ENCODE measurements around the gene ROCK2. TPM values are rescaled to one million over a fixed set of nuclear protein-coding genes. Genes with fewer than 3 reads are reported as not detected.

ROCK2 gene
- polyA plus RNA-seq, 12 donors, result 45.4 to 440 (median 50.0) TPM

- DNase-seq, result no peak
Observed at GRCh38 chr2:11312770-11313471, 31.5 kb downstream of the ROCK2 start.

GRCh38 chr2:11311543-11311942, 32.9 kb downstream of the ROCK2 start:
- DNase-seq, result no peak

- DNase-seq, result no peak
Observed at GRCh38 chr2:11310212-11310611, 34.2 kb downstream of the ROCK2 start.

GRCh38 chr2:11309706-11310105, 34.7 kb downstream of the ROCK2 start:
- DNase-seq, result no peak

GRCh38 chr2:11307764-11308415, 36.5 kb downstream of the ROCK2 start:
- DNase-seq, result no peak

GRCh38 chr2:11305958-11306357, 38.5 kb downstream of the ROCK2 start:
- DNase-seq, result peak; percentile 49

GRCh38 chr2:11305338-11305737, 39.1 kb downstream of the ROCK2 start:
- DNase-seq, result no peak

- no peak for DNase-seq
Observed at GRCh38 chr2:11304476-11304875, 40.0 kb downstream of the ROCK2 start.

- no peak for DNase-seq
Observed at GRCh38 chr2:11303290-11304013, 41.0 kb downstream of the ROCK2 start.

GRCh38 chr2:11299439-11299838, 45.0 kb downstream of the ROCK2 start:
- no peak for DNase-seq

- no peak for DNase-seq
Observed at GRCh38 chr2:11298592-11298991, 45.8 kb downstream of the ROCK2 start.

- no peak for DNase-seq
Observed at GRCh38 chr2:11296401-11296800, 48.0 kb downstream of the ROCK2 start.

- no peak for DNase-seq
Observed at GRCh38 chr2:11292464-11293255, 51.8 kb downstream of the ROCK2 start.

GRCh38 chr2:11290713-11291112, 53.7 kb downstream of the ROCK2 start:
- no peak for DNase-seq

- no peak for DNase-seq
Observed at GRCh38 chr2:11290211-11290610, 54.2 kb downstream of the ROCK2 start.

GRCh38 chr2:11288431-11288830, 56.0 kb downstream of the ROCK2 start:
- no peak for DNase-seq

GRCh38 chr2:11286749-11287148, 57.7 kb downstream of the ROCK2 start:
- no peak for DNase-seq

GRCh38 chr2:11286323-11286722, 58.1 kb downstream of the ROCK2 start:
- no peak for DNase-seq

GRCh38 chr2:11285499-11285898, 58.9 kb downstream of the ROCK2 start:
- no peak for DNase-seq

GRCh38 chr2:11281186-11281585, 63.2 kb downstream of the ROCK2 start:
- DNase-seq, result no peak

- DNase-seq, result no peak
Observed at GRCh38 chr2:11280713-11281112, 63.7 kb downstream of the ROCK2 start.

GRCh38 chr2:11279398-11279797, 65.0 kb downstream of the ROCK2 start:
- no peak for DNase-seq
